SK-N-SH (cell line): ENCODE data around the gene MIDN.

Experiments used
- EP300 ChIP-seq, 2 experiments: IDR thresholded peaks; 2 replicates each; pipeline versions ENCODE4 v1.4.0 to v1.6.1; 2012; ENCODE audit warnings: borderline replicate concordance in 1 of 2, low read depth in 1 of 2, low read length in 1 of 2
- EZH2phosphoT487 ChIP-seq: fragments of 200-600 bp; sonication (generic); IDR thresholded peaks from 2 replicates; pipeline ENCODE4 v1.6.1; 2017; ENCODE audit warnings: low read depth, mixed run types, mild to moderate bottlenecking, antibody characterized with exemption, moderate library complexity, borderline replicate concordance
- GABPA ChIP-seq: IDR thresholded peaks from 2 replicates; pipeline ENCODE4 v1.4.0; 2012; ENCODE audit warnings: low read depth, mild to moderate bottlenecking
- JUND ChIP-seq: IDR thresholded peaks from 2 replicates; pipeline ENCODE4 v1.4.0; 2012
- NFIC ChIP-seq: IDR thresholded peaks from 2 replicates; pipeline ENCODE4 v1.4.0; 2012; ENCODE audit warnings: borderline replicate concordance
- POLR2AphosphoS5 ChIP-seq: IDR thresholded peaks from 2 replicates; pipeline ENCODE4 v1.6.1; 2012; ENCODE audit warnings: low read depth, low read length
- RAD21 ChIP-seq: IDR thresholded peaks from 2 replicates; pipeline ENCODE4 v1.6.1; 2012; ENCODE audit warnings: mild to moderate bottlenecking, low read length
- SMC3 ChIP-seq: IDR thresholded peaks from 2 replicates; pipeline ENCODE4 v1.6.1; 2012; ENCODE audit warnings: low read depth, low read length, improper control_type of control experiment
- TAF1 ChIP-seq: IDR thresholded peaks from 2 replicates; pipeline ENCODE4 v1.6.1; 2012; ENCODE audit warnings: low read depth, mild to moderate bottlenecking, low read length, moderate library complexity, borderline replicate concordance
- TCF12 ChIP-seq: IDR thresholded peaks from 2 replicates; pipeline ENCODE4 v1.4.0; 2012
- TF ChIP-seq, protein P1 (sequence below): fragments of 200-600 bp; sonication (generic); IDR thresholded peaks from 2 replicates; pipeline ENCODE4 v1.6.1; 2017; ENCODE audit warnings: antibody characterized with exemption, mild to moderate bottlenecking, moderate library complexity
- TF ChIP-seq, protein P2 (sequence below): fragments of 150-350 bp; IDR thresholded peaks from 2 replicates; pipeline ENCODE4 v1.6.1; 2017; ENCODE audit warnings: antibody characterized with exemption, low read length, low read depth, borderline replicate concordance
- TF ChIP-seq, protein P3 (sequence below): IDR thresholded peaks from 2 replicates; pipeline ENCODE4 v1.4.0; 2012; ENCODE audit warnings: low read depth

DNA sequence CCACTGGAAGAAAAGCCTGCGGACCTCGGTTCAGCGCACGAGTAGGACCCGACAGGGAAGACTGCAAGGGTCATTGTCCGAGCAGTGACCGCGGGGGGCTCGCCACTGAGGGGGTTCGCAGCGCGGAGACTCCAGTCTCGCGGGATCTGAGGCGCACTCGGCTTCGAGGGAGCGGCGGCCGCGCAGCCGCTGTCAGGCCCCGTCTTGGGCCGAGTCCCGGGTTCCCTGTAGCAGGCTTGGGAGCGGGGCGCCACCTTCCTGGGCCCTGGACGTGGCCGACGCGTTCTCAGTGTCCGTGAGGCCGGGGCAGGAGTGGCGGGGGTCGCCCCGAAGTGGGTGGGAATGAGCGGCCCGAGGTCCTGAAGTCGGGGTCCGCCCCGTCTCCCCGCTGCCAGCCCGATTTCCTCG, 26.5 kb downstream of the MIDN start:
- TF ChIP-seq EP300 (IDR thresholded peaks at IDR 0.05; ENCODE audit: borderline replicate concordance in 1 of 2, low read depth in 1 of 2, low read length in 1 of 2) (no peak), JUND (no peak), EZH2phosphoT487 (no peak), SMC3 (no peak), TAF1 (no peak), GABPA (no peak), POLR2AphosphoS5 (no peak), RAD21 (no peak), TCF12 (no peak), NFIC (no peak)
- TF ChIP-seq, protein P1, sequence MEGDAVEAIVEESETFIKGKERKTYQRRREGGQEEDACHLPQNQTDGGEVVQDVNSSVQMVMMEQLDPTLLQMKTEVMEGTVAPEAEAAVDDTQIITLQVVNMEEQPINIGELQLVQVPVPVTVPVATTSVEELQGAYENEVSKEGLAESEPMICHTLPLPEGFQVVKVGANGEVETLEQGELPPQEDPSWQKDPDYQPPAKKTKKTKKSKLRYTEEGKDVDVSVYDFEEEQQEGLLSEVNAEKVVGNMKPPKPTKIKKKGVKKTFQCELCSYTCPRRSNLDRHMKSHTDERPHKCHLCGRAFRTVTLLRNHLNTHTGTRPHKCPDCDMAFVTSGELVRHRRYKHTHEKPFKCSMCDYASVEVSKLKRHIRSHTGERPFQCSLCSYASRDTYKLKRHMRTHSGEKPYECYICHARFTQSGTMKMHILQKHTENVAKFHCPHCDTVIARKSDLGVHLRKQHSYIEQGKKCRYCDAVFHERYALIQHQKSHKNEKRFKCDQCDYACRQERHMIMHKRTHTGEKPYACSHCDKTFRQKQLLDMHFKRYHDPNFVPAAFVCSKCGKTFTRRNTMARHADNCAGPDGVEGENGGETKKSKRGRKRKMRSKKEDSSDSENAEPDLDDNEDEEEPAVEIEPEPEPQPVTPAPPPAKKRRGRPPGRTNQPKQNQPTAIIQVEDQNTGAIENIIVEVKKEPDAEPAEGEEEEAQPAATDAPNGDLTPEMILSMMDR: no peak
- TF ChIP-seq, protein P2, sequence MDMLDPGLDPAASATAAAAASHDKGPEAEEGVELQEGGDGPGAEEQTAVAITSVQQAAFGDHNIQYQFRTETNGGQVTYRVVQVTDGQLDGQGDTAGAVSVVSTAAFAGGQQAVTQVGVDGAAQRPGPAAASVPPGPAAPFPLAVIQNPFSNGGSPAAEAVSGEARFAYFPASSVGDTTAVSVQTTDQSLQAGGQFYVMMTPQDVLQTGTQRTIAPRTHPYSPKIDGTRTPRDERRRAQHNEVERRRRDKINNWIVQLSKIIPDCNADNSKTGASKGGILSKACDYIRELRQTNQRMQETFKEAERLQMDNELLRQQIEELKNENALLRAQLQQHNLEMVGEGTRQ: no peak
- TF ChIP-seq, protein P3, sequence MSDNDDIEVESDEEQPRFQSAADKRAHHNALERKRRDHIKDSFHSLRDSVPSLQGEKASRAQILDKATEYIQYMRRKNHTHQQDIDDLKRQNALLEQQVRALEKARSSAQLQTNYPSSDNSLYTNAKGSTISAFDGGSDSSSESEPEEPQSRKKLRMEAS: no peak
